Thoracic aorta (tissue), 2 donors: ENCODE data around the gene MANSC1. TPM values are rescaled to one million over a fixed set of nuclear protein-coding genes. Genes with fewer than 3 reads are reported as not detected.

Source experiments
- ATAC-seq: fragments of 150-250 bp; one replicate; pipeline ENCODE4 v1.8.0; 2017; ENCODE audit warnings: low read depth; ENCODE audit not compliant: insufficient number of reproducible peaks, low FRiP score
- DNase-seq: peaks from one replicate; pipeline ENCODE4 v3.0.0-alpha.2; 2020; ENCODE audit warnings: low spot score
- H3K27ac ChIP-seq, 2 donors: fragments of 200-600 bp; sonication (generic); 1 replicate in 1 of 2; 2 replicates in 1 of 2; pipeline ENCODE4 v1.5.1; 2016; ENCODE audit warnings: mild to moderate bottlenecking in 2 of 2, moderate library complexity in 2 of 2
- H3K27me3 ChIP-seq: fragments of 200-600 bp; sonication (generic); replicated peaks from 2 replicates; pipeline ENCODE4 v1.6.0; 2016; ENCODE audit warnings: mild to moderate bottlenecking; ENCODE audit not compliant: insufficient read depth
- H3K36me3 ChIP-seq: fragments of 200-600 bp; sonication (generic); one replicate; pipeline ENCODE4 v1.5.1; 2016
- H3K4me1 ChIP-seq, 2 donors: fragments of 200-600 bp; sonication (generic); 1 replicate in 1 of 2; 2 replicates in 1 of 2; pipeline versions ENCODE4 v1.5.1 to v1.6.0; 2016; ENCODE audit warnings: low read depth in 2 of 2, mild to moderate bottlenecking in 1 of 2; ENCODE audit not compliant: control insufficient read depth in 1 of 2
- H3K4me3 ChIP-seq: fragments of 200-600 bp; sonication (generic); 2 replicates; pipeline ENCODE4 v1.5.1; 2016; ENCODE audit warnings: mild to moderate bottlenecking
- H3K9me3 ChIP-seq: fragments of 200-600 bp; sonication (generic); 2 replicates; pipeline ENCODE4 v1.5.1; 2016
- total RNA-seq, 2 donors: library from RNA; depleted of rRNA; stranded (reverse); fragments of >200 nt; gene quantifications; one replicate each; pipeline versions ENCODE4 v1.1.0 to v1.2.3, GENCODE V29; 2016
- TF ChIP-seq, protein P1 (sequence below): fragments of 200-600 bp; sonication (generic); IDR thresholded peaks from one replicate; pipeline ENCODE4 v1.5.1; 2019; ENCODE audit warnings: antibody characterized with exemption

MANSC1 gene
- total RNA-seq, 2 donors from 2014 or later = 36.6 to 38.1 TPM

GRCh38 chr12:12364787-12365445 lies 14.9 kb upstream of the MANSC1 start:
- no peak for DNase-seq
- H3K27ac ChIP-seq = peak overlapping the region in 1 of 2 donors; percentile 63

DNA sequence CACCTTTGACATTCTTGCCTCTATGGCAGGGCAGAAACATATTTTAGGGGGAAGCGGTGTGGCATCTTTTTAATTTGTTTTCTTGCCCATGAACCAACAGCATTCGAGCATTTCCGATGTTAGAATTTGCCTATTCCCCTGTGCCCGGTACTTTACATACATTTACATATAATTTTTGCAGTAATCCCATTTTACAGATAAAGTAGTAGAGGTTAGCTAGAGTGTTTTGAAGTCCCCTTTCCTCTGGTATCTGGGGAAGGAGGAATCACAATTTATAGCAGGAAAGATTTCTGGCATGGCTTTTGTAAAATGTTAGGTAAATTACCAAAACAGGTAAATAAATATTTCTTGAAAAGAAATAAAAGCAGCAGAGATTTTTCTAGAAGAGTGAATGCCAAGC lies 8.5 kb upstream of the MANSC1 start:
- H3K27ac ChIP-seq = peak overlapping the region; percentile 94 to 99
- ATAC-seq (no peak), DNase-seq (no peak)
- no peaks in the 10 kb centered on the region for H3K27me3 ChIP-seq
- no peaks in the 10 kb centered on the region for H3K9me3 ChIP-seq
- TF ChIP-seq, protein P1, sequence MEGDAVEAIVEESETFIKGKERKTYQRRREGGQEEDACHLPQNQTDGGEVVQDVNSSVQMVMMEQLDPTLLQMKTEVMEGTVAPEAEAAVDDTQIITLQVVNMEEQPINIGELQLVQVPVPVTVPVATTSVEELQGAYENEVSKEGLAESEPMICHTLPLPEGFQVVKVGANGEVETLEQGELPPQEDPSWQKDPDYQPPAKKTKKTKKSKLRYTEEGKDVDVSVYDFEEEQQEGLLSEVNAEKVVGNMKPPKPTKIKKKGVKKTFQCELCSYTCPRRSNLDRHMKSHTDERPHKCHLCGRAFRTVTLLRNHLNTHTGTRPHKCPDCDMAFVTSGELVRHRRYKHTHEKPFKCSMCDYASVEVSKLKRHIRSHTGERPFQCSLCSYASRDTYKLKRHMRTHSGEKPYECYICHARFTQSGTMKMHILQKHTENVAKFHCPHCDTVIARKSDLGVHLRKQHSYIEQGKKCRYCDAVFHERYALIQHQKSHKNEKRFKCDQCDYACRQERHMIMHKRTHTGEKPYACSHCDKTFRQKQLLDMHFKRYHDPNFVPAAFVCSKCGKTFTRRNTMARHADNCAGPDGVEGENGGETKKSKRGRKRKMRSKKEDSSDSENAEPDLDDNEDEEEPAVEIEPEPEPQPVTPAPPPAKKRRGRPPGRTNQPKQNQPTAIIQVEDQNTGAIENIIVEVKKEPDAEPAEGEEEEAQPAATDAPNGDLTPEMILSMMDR = no peak
- H3K36me3 ChIP-seq = no peaks in the 10 kb centered on the region
- peaks cover 2 to 29% of the 10 kb centered on the region in 2 donors for H3K4me1 ChIP-seq
- peak overlapping the region; percentile 86 for H3K4me3 ChIP-seq

More at GRCh38 chr12:12364787-12365445, 14.9 kb upstream of the MANSC1 start:
- TF ChIP-seq, protein P1 = no peak
- no peaks in the 10 kb centered on the region for H3K36me3 ChIP-seq
- H3K27me3 ChIP-seq = no peaks in the 10 kb centered on the region
- ATAC-seq = no peak
- no peaks in the 10 kb centered on the region for H3K9me3 ChIP-seq
- peaks cover 25 to 29% of the 10 kb centered on the region in 2 donors for H3K4me1 ChIP-seq
- H3K4me3 ChIP-seq = no peak overlapping the region

DNA sequence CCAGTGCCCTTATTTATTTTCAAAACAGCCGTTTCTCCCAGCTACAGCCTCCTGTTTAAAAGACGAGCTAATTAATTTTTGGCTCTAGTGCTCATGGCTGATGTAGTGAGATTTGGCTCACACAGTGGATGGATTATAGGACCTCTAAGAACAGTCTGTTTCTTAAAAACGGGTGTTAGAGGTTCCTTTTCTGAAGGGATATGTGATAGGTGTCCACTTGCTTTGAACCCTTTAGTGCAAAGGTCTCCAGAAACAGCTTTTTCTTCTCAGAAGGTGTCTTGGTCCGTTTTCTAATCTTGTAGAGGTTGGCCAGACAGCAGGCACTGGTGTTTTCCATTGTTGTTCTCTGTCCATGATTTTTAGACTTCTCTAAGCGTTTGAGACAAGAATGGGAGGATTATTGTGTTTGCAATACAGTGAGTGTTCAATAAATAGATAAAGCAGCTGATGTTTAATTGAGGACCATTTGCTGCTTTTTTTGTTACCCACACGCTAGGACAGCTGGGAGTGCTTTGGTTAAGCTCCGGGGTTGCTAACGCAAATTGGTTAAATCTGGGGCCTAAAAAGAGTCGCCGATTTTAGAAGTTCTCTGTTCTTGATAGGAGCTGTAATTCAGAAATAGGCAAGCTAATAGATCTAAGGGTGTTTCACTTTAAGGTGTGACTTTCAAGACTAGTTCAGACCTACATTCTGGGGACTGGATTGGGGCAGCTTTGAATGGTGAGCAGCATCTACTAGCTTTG lies 7.8 kb upstream of the MANSC1 start:
- Histone ChIP-seq H3K9me3 (no peaks in the 10 kb centered on the region), H3K4me1 (peaks cover 2 to 29% of the 10 kb centered on the region in 2 donors), H3K36me3 (no peaks in the 10 kb centered on the region), H3K27me3 (no peaks in the 10 kb centered on the region), H3K27ac (peak overlapping the region; percentile 94 to 99), H3K4me3 (peak overlapping the region; percentile 86)
- DNase-seq (no peak), ATAC-seq (no peak)
- TF ChIP-seq, protein P1 = no peak

DNA sequence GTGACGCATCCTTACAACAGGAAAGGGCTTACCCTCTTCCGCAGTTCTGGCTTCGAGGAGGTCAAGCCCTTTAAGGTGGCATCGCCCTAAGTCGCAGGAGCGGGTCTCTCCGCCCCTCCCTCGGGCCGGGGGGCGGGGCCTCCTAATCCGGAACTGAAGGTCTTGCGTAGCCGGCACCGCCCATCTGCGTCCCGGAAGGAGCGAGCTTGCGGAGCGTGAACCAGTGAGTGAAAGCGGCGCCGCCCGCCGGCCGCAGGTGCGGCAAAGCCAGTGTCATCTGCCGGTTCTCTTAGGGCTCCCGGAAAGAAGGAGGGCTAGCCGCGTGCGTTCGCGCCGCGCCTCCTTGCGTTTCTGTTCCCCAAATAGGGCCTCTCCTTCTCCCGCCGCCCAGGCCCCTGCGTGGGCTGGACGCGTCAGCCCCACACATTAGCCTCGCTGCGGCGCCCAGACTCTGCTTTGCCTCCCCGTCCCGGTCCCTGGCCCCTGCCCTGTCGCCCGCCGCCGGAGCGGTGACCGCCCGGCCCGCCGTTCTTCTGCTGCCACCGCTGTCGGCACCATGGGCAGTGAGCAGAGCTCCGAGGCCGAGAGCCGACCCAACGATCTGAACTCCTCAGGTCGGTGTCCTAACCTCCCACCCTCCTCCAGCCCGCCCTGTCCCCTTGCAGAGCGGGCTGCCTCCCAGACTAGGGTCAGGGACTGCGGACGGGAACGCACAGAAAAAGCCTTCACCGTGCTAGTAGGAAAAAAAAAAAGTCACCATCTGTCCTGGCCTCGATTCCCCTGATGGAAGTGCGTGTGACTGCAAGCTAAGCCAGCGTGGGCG lies 7.1 kb upstream of the MANSC1 start, which contains the start of gene BORCS5:
Gene BORCS5 (plus strand): TSS at position 183 of the 823 bp plus-strand sequence. CDS start 374 bp downstream, at position 557.
- Histone ChIP-seq H3K4me3 (peak within 1 kb of the TSS; percentile 86), H3K4me1 (peaks cover 2 to 29% of the 10 kb centered on the region in 2 donors), H3K9me3 (no peaks in the 10 kb centered on the region), H3K27ac (peak within 1 kb of the TSS; percentile 94 to 99), H3K36me3 (no peaks in the 10 kb centered on the region), H3K27me3 (no peaks in the 10 kb centered on the region)
- peak; percentile 84 for DNase-seq
- ATAC-seq = peak; percentile 95
- TF ChIP-seq, protein P1 = peak; percentile 11
